ENCODE results near the gene CACYBP. TPM values are rescaled to one million over a fixed set of nuclear protein-coding genes. Genes with fewer than 3 reads are reported as not detected.
A peak's percentile ranks its signal among the peaks of the same experiment; 100 is the strongest.

Gene CACYBP
- total and polyA plus RNA-seq, 2 of the 13 experiments (the other 11 are each of a cell fraction or from before 2014, with no cell fraction given), result 18.4 to 183 TPM

- TF ChIP-seq, protein P1, sequence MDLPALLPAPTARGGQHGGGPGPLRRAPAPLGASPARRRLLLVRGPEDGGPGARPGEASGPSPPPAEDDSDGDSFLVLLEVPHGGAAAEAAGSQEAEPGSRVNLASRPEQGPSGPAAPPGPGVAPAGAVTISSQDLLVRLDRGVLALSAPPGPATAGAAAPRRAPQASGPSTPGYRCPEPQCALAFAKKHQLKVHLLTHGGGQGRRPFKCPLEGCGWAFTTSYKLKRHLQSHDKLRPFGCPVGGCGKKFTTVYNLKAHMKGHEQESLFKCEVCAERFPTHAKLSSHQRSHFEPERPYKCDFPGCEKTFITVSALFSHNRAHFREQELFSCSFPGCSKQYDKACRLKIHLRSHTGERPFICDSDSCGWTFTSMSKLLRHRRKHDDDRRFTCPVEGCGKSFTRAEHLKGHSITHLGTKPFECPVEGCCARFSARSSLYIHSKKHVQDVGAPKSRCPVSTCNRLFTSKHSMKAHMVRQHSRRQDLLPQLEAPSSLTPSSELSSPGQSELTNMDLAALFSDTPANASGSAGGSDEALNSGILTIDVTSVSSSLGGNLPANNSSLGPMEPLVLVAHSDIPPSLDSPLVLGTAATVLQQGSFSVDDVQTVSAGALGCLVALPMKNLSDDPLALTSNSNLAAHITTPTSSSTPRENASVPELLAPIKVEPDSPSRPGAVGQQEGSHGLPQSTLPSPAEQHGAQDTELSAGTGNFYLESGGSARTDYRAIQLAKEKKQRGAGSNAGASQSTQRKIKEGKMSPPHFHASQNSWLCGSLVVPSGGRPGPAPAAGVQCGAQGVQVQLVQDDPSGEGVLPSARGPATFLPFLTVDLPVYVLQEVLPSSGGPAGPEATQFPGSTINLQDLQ (CRISPR knock-in tag; IDR thresholded peaks at IDR 0.05), result peak; percentile 89
- TF ChIP-seq MTA1 (CRISPR knock-in tag; IDR thresholded peaks at IDR 0.05; ENCODE audit: borderline replicate concordance), result peak; percentile 67; the same call in 1 of the 2 replicates
- peak; percentile 14; the same call in 1 of the 2 replicates for TF ChIP-seq ELF3 (CRISPR knock-in tag; IDR thresholded peaks at IDR 0.05)
- peak; percentile 78; the same call in 1 of the 2 replicates for TF ChIP-seq HES4 (CRISPR knock-in tag; IDR thresholded peaks at IDR 0.05; ENCODE audit: borderline replicate concordance)
- TF ChIP-seq, protein P2, sequence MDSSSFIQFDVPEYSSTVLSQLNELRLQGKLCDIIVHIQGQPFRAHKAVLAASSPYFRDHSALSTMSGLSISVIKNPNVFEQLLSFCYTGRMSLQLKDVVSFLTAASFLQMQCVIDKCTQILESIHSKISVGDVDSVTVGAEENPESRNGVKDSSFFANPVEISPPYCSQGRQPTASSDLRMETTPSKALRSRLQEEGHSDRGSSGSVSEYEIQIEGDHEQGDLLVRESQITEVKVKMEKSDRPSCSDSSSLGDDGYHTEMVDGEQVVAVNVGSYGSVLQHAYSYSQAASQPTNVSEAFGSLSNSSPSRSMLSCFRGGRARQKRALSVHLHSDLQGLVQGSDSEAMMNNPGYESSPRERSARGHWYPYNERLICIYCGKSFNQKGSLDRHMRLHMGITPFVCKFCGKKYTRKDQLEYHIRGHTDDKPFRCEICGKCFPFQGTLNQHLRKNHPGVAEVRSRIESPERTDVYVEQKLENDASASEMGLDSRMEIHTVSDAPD (CRISPR knock-in tag; IDR thresholded peaks at IDR 0.05), result peak; percentile 66; the same call in 1 of the 2 replicates
- TF ChIP-seq THAP11 (CRISPR knock-in tag; IDR thresholded peaks at IDR 0.05), result no peak
- 0 out of 2 replicates have a peak, but pooled peaks have one; percentile 16 for TF ChIP-seq NR1H2 (CRISPR knock-in tag; IDR thresholded peaks at IDR 0.05; ENCODE audit: borderline replicate concordance, low read depth)
- TF ChIP-seq ZNF274 (CRISPR knock-in tag; IDR thresholded peaks at IDR 0.05), result peak; percentile 71
- TF ChIP-seq, protein P3, sequence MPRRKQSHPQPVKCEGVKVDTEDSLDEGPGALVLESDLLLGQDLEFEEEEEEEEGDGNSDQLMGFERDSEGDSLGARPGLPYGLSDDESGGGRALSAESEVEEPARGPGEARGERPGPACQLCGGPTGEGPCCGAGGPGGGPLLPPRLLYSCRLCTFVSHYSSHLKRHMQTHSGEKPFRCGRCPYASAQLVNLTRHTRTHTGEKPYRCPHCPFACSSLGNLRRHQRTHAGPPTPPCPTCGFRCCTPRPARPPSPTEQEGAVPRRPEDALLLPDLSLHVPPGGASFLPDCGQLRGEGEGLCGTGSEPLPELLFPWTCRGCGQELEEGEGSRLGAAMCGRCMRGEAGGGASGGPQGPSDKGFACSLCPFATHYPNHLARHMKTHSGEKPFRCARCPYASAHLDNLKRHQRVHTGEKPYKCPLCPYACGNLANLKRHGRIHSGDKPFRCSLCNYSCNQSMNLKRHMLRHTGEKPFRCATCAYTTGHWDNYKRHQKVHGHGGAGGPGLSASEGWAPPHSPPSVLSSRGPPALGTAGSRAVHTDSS (CRISPR knock-in tag; conservative IDR thresholded peaks at IDR 0.05), result peak; percentile 25; the same call in 1 of the 2 replicates
- peak; percentile 96 for TF ChIP-seq DZIP1 (CRISPR knock-in tag; IDR thresholded peaks at IDR 0.05)
- TF ChIP-seq ZFP37 (CRISPR knock-in tag; IDR thresholded peaks at IDR 0.05; ENCODE audit: borderline replicate concordance), result peak; percentile 58; the same call in 1 of the 2 replicates
- peak; percentile 93 for TF ChIP-seq ZMAT3 (CRISPR knock-in tag; conservative IDR thresholded peaks at IDR 0.05)
- TF ChIP-seq ZNF563 (CRISPR knock-in tag; IDR thresholded peaks at IDR 0.05), result peak; percentile 87; the same call in 1 of the 2 replicates
- peak; percentile 85 for TF ChIP-seq ZFP91 (CRISPR knock-in tag; IDR thresholded peaks at IDR 0.05; ENCODE audit: borderline replicate concordance)
- peak; percentile 7; the same call in 1 of the 2 replicates for TF ChIP-seq SAP130 (CRISPR knock-in tag; IDR thresholded peaks at IDR 0.05; ENCODE audit: low read depth)
- no peak for TF ChIP-seq MAZ (IDR thresholded peaks at IDR 0.05; ENCODE audit: borderline replicate concordance, low read depth, low read length)
- peak; percentile 98 for TF ChIP-seq MAZ (CRISPR knock-in tag; IDR thresholded peaks at IDR 0.05; ENCODE audit: low read depth)
Measured at GRCh38 chr1:174999936-175000696, at the start of gene CACYBP (continued).

All from HepG2 (cell line).